Globus pallidus (tissue), 1 donor: ENCODE results near the gene AP5M1.
"Not testable (repeated sequence)": the region's sequence is repeated elsewhere in the genome, so short reads cannot be mapped to it uniquely, and the experiment has no call there.

Experiments
- DNase-seq: peaks from one replicate; pipeline ENCODE4 v3.0.0-alpha.2; 2015; ENCODE audit warnings: low spot score

AP5M1 gene

DNA sequence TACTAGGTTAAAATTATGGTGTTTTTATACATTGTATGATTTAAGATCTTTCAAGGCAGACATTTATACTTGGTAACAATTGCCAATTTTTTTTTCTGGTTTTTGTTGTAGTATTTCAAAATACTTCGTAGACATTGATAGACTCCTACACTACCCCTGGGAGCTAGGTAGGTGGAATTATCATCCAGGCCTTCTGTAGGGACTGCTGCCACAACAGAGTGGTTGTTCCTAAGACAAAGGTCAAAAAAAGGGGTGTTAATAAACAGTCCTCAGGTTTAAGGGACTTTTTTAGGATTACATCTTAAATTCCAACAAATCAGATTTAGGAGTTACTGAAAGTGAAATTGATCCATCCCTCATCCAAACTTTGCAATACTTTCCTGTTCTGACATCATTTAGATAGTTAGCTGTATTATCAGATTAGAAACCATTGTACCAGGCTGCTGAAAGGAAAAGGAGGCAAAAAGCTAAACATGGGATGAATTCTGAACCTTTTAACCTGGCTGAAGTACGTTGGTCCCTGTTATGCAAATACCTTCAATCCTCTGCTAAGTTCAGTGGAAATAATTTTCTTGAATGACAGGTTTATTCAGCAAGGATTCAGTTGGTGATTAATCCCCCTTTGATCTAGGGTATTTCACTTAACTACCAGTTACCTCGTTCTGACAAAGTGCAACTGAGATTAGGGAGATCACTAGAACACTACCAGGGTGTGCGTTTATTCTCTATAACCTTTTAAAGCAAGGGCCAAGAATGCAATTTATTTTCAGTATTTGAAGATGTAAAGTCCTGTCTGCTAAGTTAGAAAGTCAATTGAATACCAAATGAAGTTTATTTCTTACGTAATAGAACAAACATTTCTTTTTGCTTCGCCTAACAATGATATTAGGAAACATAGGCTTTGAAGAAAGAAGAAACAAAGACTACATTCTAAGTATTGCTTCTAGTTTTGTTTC lies 23.2 kb downstream of the AP5M1 start:
- no peak for DNase-seq

DNA sequence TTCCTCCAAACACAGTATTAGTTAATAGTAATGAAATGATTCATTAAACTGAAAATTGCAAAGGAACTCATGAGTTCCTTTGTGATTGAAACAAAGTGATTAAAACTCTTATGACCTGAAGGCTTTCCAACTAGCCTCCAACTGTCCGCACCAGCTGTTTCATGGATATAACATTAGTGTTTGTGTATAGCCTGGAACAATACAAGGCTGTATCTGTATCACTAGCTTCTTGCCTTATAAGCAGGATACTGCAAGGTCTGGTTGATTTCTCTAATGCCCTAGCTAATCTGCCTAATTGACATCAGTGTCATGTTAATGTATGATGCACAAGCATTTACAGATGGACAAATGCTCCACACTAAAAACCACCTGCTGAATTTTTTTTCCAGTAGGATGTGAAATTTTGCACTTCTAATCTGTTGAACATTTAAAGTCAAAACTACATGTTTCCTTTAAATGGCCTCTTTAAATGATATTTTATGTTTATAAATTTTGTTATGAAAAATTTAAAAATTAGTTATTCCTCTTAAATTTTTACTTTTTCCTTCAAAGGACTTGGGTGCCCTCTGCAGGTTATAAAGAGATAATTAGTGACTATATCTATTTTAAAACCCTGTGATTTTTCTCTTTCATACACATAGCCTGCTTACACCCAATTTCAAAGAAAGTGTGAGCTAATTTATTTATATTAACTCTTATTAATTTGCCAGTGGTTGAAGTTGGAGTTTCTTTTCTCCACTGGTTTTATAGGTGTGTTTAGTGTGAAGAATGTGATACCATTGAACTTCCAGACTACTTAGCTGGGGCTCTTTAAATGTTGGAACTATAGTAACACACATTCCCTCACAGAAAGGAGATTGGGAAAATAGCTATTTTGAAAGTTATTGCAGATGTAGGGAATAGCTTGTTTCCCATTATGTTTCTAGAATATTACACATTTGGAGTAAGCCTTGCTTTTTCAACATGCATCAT lies 25.4 kb downstream of the AP5M1 start:
- DNase-seq, result no peak

DNA sequence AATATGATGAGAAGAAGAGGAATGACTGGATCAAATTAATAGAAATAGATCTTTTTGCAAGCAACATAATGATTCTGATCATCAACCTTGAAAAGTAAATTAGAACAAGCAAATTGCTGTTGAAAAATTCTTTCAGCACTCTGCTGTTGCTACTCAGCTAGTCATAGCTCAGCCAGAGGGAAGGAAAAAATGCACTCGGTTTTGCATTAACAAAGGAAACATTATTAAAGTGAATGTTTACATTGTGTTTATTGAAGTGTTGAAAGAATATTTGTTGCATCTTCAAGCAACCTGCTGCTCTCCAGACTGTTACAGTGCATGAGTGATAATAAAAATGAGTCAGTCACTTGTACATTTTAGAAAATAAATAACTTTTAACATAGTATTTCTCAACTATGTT lies 26.5 kb downstream of the AP5M1 start:
- DNase-seq, result no peak

DNA sequence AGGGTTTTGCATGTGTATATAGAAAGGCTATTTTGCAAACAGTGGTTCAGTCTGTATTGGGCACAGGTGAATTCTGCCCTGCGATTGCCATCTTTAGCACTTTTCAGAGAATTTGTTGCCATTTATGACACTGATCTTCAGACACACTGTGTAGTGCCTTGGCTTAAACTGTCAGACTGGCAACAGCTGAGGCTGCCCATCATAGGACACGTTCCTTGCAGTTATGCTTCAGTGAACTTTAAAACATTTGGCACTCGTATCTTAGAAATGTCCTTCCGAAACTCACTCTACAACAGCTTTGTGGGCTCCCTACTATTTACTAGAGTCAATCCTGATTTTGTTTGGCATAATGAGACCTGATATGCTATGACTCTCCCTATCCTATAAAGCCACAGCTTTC lies 29.1 kb downstream of the AP5M1 start:
- no peak for DNase-seq

DNA sequence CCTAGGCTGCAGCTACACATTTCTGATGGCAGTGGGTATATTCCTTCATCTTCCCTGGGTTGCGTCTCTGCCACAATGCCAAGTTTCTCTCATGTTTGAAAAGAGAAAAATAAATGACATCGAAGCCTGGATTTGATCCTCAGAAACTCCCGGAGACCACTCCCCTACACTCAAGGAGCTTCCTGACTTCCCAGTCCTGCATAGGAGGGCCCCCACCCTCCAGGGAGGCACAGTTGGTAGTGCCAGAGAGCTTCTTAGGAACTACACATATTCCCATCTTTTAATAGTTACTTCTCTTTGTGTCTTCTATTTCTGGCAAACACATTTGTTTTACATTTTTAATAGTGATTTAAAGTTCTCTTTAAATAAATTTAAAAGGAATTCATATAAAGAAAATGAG lies 30.7 kb downstream of the AP5M1 start:
- DNase-seq, result no peak

DNA sequence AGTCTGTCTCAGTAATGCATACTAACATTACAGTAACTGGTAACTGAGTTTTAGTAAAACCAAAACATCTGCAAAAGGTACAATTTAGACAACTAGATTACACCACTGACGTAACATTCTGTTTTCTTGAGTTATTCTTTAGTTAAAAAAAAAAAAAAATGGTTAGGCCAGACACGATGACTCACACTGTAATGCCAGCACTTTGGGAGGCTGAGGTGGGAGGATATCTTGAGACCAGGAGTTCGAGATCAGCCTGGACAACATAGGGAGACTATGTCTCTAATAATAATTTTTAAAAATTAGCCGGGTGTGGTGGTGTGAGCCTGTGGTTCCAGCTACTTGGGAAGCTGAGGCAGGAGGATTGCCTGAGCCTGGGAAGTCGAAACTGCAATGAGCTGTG lies 34.1 kb downstream of the AP5M1 start:
- DNase-seq, result no peak

DNA sequence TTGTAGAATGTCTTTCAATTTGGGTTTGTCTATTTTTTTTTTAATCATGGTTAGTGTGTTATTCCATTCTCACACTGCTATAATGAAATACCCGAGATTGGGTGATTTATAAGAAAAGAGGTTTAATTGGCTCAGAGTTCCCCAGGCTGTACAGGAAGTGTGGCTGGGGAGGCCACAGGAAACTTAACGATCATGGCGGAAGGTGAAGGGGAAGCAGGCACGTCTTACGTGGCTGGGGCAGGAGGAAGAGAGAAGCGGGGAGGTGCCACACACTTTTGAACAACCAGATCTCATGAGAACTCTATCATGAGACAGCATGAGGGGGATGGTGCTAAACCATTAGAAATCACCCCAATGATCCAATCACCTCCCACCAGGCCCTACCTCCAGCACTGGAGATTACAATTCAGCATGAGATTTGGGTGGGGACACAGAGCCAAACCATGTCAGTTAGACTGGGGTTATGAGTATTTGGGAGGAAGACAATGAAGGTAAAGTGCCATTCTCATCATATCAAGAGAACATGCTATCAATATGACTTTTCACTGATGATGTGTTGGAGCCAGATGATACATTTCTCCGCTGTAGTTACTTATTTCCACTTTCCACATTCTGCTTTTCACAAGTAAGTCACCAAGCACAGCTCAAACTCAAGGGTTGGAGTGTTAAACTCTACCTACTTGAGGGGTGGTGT lies 45.8 kb downstream of the AP5M1 start:
- no peak for DNase-seq

DNA sequence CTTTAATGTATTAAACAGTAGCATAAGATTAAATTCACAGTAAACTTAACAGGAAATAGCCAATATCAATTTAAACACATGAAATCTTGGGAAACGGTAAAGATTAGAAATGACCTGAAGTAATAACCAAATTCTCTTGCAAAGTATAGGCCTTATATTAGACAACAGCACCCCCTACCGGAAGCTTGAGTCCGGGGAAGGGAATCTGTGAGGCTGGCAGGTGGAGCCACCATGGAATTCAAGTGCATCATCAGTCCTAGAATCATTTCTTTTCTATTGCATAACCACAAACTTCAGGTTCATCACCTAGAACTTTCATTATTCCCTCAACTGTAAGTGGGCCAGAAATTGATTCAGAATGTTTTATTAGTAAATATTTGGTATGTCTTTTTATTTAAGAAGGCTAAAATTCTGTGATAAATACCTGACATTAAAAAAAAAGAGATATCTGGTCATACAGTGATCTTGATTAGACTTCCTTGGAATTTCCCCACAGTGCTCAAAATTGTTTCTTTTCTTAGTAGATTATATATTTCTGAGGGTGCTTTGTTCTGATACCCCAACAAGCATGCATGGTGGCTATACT lies 48.6 kb downstream of the AP5M1 start:
- DNase-seq, result peak; percentile 74

DNA sequence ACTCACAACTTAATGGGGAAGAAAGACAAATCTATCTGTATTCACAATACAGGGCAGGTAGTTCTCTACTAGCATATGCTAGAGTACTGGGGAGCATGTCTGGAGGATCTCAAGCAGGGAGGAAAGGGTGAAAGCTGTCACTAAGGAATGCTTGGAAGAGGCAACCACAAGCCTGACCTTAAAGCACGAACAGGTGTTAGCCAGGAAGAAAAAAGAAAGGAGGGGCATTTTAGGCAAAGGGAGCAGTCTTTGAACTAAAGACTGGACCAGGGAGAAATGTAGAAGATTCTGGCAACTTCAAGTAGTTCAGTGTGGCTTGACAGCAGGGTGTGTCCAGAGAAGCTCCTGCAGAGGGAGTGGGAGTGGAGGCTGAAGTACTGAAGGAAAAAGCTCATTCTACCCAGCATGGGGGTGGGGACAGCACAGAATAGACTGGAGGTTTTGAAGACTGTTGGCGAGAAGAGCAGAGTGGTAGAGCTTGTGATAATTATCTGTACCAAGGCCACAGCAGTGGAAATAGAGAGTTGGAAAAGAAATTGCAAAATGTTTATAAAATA lies 50.9 kb downstream of the AP5M1 start:
- DNase-seq, result no peak

DNA sequence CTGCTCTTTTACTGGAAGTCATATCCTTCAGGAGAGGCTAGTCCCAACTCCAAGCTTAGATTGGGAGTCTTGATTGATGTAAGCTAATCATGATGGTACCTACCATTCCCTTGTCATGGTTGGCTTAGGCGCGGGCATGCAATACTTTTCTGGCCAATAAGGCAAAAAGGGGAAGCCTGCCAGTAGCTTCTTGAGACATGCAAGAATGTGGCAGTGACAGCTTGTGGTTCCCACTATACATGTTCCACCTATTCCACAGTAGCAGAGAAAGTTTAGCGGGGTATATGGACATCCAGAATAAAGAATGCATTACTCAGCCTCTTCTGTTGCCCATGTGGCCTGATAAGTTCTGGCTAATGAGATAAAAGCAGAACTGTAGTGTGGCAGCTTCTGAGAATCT lies 55.0 kb downstream of the AP5M1 start:
- DNase-seq, result no peak

DNA sequence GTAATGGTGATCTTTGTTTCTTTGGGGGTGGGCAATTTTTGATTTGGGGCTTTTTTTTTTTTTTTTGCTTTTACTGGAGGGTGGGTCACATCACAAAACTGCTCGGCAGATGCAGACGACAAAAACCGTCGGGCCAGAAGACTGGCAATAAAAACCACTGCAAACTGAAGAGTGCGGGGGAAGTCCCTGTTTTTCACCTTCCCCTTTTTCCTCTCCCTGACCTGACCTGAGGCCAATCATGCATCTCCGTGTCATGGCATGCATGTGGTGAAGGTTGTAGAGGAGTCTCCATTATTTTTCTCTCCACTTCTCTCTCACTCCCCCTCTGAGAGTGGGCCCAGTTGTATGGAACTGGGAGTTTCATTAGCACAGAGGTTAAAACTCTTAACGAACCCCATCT lies 57.5 kb downstream of the AP5M1 start:
- DNase-seq, result no peak

DNA sequence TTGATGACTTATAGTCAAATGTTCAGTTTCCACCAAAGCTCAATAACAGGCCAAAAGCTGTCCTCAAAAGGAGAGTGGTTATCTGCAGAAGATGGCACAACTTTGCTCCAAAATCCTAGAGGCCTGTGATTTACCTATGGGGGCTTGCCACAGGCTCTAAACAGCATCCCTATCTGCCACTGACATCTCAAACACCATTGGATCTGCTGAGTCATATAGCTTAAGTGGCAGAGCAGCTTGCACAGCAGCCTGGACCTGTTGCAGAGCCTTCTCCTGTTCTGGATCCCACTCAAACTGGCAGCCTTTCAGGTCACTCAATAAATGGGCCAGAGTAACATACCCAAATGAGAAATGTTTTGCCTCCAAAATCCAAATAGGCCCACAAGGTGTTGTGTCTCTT lies 61.1 kb downstream of the AP5M1 start:
- DNase-seq, result no peak

DNA sequence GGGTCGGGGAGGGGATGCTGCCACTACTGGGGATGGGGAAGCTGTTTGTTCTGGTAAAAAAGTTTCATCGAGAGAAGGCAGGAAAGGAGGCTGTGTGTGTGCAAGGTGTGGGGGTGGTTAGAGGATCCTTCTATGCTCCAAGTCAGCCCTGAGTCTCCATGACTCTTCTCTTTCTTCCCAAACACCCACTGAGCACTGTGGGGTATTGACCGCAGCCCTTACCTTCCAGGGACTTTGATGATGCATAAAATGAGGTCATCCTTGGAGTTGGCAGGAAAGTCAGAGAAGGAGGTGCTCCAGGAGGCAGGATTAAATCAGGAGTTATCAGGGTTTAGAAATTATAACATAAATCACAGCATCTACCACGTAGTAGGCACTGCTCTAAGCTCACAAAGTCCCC lies 63.7 kb downstream of the AP5M1 start:
- not testable (repeated sequence) for DNase-seq

DNA sequence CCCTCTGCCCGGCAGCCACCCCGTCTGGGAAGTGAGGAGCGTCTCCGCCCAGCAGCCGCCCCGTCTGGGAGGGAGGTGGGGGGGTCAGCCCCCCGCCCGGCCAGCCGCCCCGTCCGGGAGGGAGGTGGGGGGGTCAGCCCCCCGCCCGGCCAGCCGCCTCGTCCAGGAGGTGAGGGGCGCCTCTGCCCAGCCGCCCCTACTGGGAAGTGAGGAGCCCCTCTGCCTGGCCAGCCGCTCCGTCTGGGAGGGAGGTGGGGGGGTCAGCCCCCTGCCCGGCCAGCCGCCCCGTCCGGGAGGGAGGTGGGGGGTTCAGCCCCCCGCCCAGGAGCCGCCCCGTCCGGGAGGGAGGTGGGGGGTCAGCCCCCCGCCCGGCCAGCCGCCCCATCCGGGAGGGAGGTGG lies 65.0 kb downstream of the AP5M1 start:
- not testable (repeated sequence) for DNase-seq

DNA sequence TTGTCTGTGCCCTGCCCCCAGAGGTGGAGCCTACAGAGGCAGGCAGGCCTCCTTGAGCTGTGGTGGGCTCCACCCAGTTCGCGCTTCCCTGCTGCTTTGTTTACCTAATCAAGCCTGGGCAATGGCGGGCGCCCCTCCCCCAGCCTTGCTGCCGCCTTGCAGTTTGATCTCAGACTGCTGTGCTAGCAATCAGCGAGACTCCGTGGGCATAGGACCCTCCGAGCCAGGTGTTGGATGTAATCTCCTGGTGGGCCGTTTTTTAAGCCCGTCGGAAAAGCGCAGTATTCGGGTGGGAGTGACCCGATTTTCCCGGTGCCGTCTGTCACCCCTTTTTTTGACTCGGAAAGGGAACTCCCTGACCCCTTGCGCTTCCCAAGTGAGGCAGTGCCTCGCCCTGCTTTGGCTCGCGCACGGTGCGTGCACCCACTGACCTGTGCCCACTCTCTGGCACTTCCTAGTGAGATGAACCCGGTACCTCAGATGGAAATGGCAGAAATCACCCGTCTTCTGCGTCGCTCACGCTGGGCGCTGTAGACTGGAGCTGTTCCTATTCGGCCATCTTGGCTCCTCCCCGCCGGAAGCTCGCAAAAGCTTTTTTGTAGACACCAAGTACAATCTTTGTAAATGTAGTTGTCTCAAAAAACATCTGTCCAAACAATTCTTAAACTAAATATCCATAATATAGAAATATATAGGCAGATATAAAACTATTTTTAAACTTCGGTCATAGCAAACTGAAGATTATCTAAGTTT lies 75.0 kb downstream of the AP5M1 start:
- DNase-seq, result not testable (repeated sequence)

DNA sequence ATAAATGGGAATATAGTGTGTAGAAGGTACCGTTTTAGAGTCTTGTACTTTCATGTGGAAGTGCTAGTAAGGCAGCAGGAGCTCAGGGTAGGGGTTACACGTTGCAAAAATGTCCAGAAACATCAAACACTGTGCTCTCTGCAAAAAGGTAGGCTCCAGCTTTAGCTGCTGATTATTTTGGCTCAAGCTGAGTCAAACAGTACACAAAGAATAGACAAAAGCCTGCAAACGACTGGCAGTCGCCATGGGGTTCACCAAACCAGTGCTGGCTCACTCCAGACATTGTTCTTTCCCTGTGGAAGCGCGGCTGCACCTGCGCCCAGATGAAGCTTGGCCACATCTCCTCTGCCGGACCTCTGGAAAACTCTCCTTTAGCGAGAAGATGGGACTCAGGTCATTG lies 76.3 kb downstream of the AP5M1 start:
- DNase-seq, result no peak

DNA sequence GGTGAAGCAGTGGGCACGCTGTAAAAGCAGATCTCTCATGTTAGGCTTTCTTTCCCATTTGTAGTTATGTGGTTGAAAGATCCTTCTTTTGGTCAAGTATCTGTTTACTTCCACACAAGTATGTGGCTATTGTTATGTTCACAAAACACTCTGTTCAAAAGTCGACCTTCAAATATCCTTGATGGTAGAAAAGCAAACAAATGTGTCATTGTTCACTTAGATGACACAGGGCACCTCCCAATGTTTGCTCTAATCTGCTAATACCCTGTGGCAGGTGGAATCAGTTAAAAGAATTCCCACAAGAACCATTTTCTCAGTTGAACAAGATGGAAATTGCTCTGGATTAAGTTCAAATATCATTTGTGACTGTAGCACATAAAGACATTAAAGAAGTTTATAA lies 78.0 kb downstream of the AP5M1 start:
- DNase-seq, result no peak
